Fibroblast of lung (primary cell): ENCODE data around the gene OBSCN. TPM values are rescaled to one million over a fixed set of nuclear protein-coding genes. Genes with fewer than 3 reads are reported as not detected.

ENCODE experiments used
- DNase-seq, 2 donors: peaks; one replicate each; pipeline versions ENCODE4 v3.0.0 to v3.0.0-alpha.2; 2010; ENCODE audit warnings: low read depth in 2 of 2
- H2AFZ ChIP-seq: 2 replicates; pipeline ENCODE4 v1.5.1; 2012; ENCODE audit warnings: low read length, control low read depth, inconsistent platforms
- H3K27ac ChIP-seq: 2 replicates; pipeline ENCODE4 v1.5.1; 2011; ENCODE audit warnings: low read length, control low read depth; ENCODE audit not compliant: insufficient read depth
- H3K27me3 ChIP-seq: 2 replicates; pipeline ENCODE4 v1.5.1; 2011; ENCODE audit warnings: mild to moderate bottlenecking, low read length; ENCODE audit not compliant: control insufficient read depth, insufficient read depth
- H3K36me3 ChIP-seq: 2 replicates; pipeline ENCODE4 v1.5.1; 2011; ENCODE audit warnings: low read length; ENCODE audit not compliant: control insufficient read depth, insufficient read depth
- H3K4me1 ChIP-seq: 2 replicates; pipeline ENCODE4 v1.5.1; 2011; ENCODE audit warnings: low read length; ENCODE audit not compliant: control insufficient read depth, insufficient read depth; ENCODE audit errors: extremely low read depth
- H3K4me2 ChIP-seq: 2 replicates; pipeline ENCODE4 v1.5.1; 2011; ENCODE audit warnings: low read length, control low read depth; ENCODE audit not compliant: insufficient read depth; ENCODE audit errors: extremely low read depth
- H3K4me3 ChIP-seq, 4 experiments: fragments of 200-600 bp in 1 of 4; sonication (generic) in 1 of 4; replicated peaks in 1 of 4; 2 replicates each; pipeline ENCODE4 v1.5.1; 2011 to 2016; ENCODE audit warnings: low read length in 4 of 4, low read depth in 3 of 4, mild to moderate bottlenecking in 3 of 4, control low read depth in 2 of 4, inconsistent platforms in 1 of 4, mixed read lengths in 1 of 4; ENCODE audit not compliant: insufficient read depth in 1 of 4; ENCODE audit errors: control extremely low read depth in 1 of 4
- H3K79me2 ChIP-seq: 2 replicates; pipeline ENCODE4 v1.5.1; 2012; ENCODE audit warnings: mild to moderate bottlenecking, low read length, inconsistent platforms; ENCODE audit not compliant: control insufficient read depth, insufficient read depth
- H3K9ac ChIP-seq: 2 replicates; pipeline ENCODE4 v1.5.1; 2011; ENCODE audit warnings: mild to moderate bottlenecking, low read length, control low read depth; ENCODE audit not compliant: insufficient read depth
- H3K9me3 ChIP-seq: 2 replicates; pipeline ENCODE4 v1.5.1; 2012; ENCODE audit warnings: low read depth, low read length; ENCODE audit not compliant: control insufficient read depth, insufficient read depth
- H4K20me1 ChIP-seq: 2 replicates; pipeline ENCODE4 v1.5.1; 2011; ENCODE audit warnings: low read length; ENCODE audit not compliant: control insufficient read depth, insufficient read depth; ENCODE audit errors: extremely low read depth
- CTCF ChIP-seq, 2 donors: IDR thresholded peaks in 1 of 2; conservative IDR thresholded peaks in 1 of 2; 1 replicate in 1 of 2; 2 replicates in 1 of 2; pipeline ENCODE4 v1.5.1; 2011 to 2012; ENCODE audit warnings: low read length in 2 of 2, control low read depth in 1 of 2, inconsistent platforms in 1 of 2, low read depth in 1 of 2, mild to moderate bottlenecking in 1 of 2
- EZH2 ChIP-seq: IDR thresholded peaks from 2 replicates; pipeline ENCODE4 v1.5.1; 2012; ENCODE audit warnings: low read length, control low read depth, mild to moderate bottlenecking; ENCODE audit errors: missing control alignments
- polyA plus RNA-seq, 2 donors: library from polyadenylated mRNA; depleted of rRNA in 1 of 2; stranded (reverse) in 1 of 2; unstranded in 1 of 2; fragments of >200 nt; gene quantifications; 2 replicates each; pipeline ENCODE4 v1.2.1, GENCODE V29; 2011 to 2012; ENCODE audit warnings: missing spikeins in 1 of 2
- total RNA-seq: library from RNA; depleted of rRNA; stranded (reverse); fragments of >200 nt; gene quantifications from 2 replicates; pipeline ENCODE4 v1.2.1, GENCODE V29; 2014

OBSCN gene
- total and polyA plus RNA-seq, 2 donors (not counting 1 experiment from before 2014, with no cell fraction given) = 0.87 to 16.8 TPM

GRCh38 chr1:228178737-228179684, 28.8 kb upstream of the OBSCN start:
- Histone ChIP-seq H3K4me3 (no peak overlapping the region), H3K79me2 (no peaks in the 10 kb centered on the region), H3K9ac (no peak overlapping the region), H3K4me1 (no peaks in the 10 kb centered on the region), H3K9me3 (no peaks in the 10 kb centered on the region), H3K4me2 (no peak overlapping the region), H4K20me1 (no peaks in the 10 kb centered on the region), H3K27me3 (no peaks in the 10 kb centered on the region), H2AFZ (no peak overlapping the region), H3K36me3 (no peaks in the 10 kb centered on the region), H3K27ac (no peak overlapping the region)
- TF ChIP-seq CTCF (conservative IDR thresholded peaks at IDR 0.05 in 1 of 2, IDR thresholded peaks at IDR 0.05 in 1 of 2; ENCODE audit: low read depth in 1 of 2, low read length in 2 of 2) (no peak), EZH2 (no peak)
- DNase-seq = no peak

- TF ChIP-seq CTCF (conservative IDR thresholded peaks at IDR 0.05 in 1 of 2, IDR thresholded peaks at IDR 0.05 in 1 of 2; ENCODE audit: low read depth in 1 of 2, low read length in 2 of 2) (peak; percentile 8 to 36), EZH2 (no peak)
- Histone ChIP-seq H3K4me3 (no peak overlapping the region), H3K27me3 (no peaks in the 10 kb centered on the region), H2AFZ (no peak overlapping the region), H3K9me3 (no peaks in the 10 kb centered on the region), H3K4me2 (no peak overlapping the region), H3K4me1 (no peaks in the 10 kb centered on the region), H3K36me3 (no peaks in the 10 kb centered on the region), H3K27ac (no peak overlapping the region), H4K20me1 (no peaks in the 10 kb centered on the region), H3K9ac (no peak overlapping the region), H3K79me2 (no peaks in the 10 kb centered on the region)
- DNase-seq = no peak
Measured at GRCh38 chr1:228180271-228180958, 27.4 kb upstream of the OBSCN start.

- H3K9me3 ChIP-seq = no peaks in the 10 kb centered on the region
- DNase-seq = no peak
- H2AFZ ChIP-seq = no peak overlapping the region
- TF ChIP-seq CTCF (conservative IDR thresholded peaks at IDR 0.05 in 1 of 2, IDR thresholded peaks at IDR 0.05 in 1 of 2; ENCODE audit: low read depth in 1 of 2, low read length in 2 of 2) (no peak), EZH2 (no peak)
- no peaks in the 10 kb centered on the region for H4K20me1 ChIP-seq
- no peak overlapping the region for H3K9ac ChIP-seq
- H3K79me2 ChIP-seq = no peaks in the 10 kb centered on the region
- H3K4me2 ChIP-seq = no peak overlapping the region
- H3K36me3 ChIP-seq = no peaks in the 10 kb centered on the region
- H3K4me3 ChIP-seq = no peak overlapping the region
- no peaks in the 10 kb centered on the region for H3K27me3 ChIP-seq
- no peak overlapping the region for H3K27ac ChIP-seq
- no peaks in the 10 kb centered on the region for H3K4me1 ChIP-seq
Measured at GRCh38 chr1:228180959-228181644, 26.7 kb upstream of the OBSCN start.
